GM19455 (cell line): Measurements from ENCODE around the gene DNM3.

ENCODE experiments used
- ATAC-seq: cut with Tn5 transposase; IDR thresholded peaks from one replicate; pipeline ENCODE4 v1.9.1; 2021; ENCODE audit not compliant: unreplicated experiment

The DNM3 gene

DNA sequence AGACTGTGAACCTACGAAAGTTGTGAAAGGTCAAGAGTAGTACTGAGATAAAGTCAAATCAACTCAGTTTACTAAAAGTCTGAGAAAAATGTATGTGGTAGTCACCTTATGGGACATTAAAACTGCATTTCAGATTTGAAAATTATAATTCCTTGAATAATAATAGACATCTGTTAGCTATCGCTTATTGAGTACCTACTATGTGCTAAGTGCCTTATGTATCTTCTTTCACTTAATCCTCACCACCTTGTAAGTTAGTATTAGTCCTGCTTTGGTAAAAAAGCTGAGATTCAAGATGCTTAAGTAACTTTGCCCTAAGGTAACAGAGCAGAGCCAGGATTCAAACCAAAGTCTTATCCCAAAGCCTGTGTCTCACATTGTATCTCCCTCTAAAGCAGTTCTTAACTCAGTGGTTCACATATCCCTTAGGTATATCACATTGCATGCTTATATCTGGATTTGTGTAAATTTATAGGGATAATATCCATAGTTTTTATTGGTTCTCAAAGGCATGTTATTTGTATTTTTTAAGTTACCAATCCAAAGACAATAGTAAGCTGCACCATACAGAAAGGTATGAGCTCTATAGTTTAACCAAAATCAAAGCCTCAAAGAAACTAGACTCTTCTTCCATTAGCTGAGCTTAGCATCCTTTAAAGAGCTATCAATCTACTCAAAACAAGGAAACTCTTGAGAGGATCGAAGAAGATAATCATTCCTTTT lies 601.7 kb downstream of the DNM3 start:
- ATAC-seq, result no peak

DNA sequence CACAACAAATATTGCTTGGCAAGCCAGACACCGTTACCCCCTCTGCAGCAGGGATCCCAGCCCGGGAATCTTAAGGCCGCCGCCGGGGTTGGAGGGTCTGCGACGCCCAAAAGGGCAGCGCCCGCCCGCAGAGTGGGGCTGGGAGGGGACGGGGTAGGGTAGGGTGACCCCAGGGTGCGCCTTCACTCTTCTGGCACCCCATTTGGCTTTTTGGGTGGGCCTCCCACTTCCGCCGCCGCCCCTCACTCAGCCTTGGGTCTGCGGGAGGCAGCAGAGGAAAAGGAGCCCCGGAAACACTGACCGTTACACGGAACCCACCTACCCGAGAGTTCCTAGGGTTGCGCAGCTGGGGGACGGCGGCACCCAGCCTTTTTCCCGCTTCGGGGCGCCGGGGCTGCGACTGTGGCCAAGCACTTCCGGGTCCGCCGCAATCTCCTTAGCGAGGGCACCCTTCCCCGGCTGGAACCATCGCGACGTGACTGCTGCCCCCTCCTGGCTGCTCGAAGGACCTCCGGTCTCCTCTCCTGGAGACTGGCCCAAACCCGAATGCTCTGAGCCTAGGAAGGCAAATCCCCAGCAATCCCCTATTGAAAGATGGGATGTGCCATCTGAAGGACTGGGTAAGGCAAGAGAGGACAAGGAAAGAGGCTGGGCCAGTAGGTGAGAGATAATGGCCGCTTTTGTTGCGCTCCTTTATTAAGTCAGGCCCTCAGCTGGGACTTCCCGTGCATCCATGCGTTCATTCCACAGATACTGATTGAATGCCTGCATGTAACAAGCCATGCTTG lies 602.6 kb downstream of the DNM3 start, which contains the start of gene PIGC:
PIGC (minus strand) TSS at position 404 of the 788 bp plus-strand sequence. CDS start 1,447 bp downstream, outside the sequence.
- peak; percentile 99 for ATAC-seq

DNA sequence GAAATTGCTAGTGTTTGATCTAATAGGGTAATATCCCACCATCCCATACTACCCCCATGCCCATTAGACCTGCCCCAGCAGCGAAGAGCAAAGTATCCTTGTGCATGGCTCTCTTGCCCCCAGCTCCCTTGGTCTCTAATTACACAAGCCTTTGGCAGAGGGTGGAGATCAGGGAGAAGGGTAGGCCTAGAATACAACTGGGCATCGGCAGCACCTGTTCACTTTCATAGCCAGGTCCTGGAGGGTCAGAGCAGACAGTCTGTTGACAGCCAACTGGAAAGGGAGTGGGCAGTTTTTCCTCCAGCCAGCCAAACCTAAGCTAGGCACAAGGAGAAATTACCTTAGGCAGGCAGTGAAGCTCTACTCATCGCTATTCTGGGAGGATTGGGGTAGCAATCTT lies 605.2 kb downstream of the DNM3 start:
- no peak for ATAC-seq

GRCh38 chr1:172447641-172448040 lies 606.3 kb downstream of the DNM3 start:
- no peak for ATAC-seq

DNA sequence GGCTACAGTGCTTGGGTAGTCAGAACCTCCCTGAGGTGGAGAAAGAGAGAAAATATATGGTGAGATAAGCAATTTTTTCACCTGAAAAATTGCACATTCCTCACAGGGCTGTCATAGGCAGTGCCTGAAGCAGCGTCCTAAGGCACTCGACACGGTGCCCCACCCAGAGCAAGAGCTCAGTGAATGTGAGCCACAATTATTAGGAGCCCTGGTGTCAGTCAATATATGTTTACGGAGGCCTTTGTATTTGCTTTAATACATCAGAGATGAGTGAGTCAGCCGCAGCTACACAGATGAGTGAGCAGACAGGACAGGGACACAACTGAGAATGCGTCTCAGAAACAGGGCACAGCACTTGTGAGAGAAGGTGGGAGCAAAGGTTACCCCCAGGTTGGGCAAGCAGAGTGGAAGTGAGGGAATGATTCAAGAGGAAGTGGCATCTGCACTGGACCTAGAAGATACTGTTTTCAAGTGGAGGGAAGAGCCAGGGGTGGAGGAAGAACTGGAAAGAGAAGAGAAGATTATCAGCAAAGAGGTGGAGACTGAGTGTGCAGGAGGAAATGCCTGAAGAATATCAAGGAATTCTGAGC lies 607.8 kb downstream of the DNM3 start:
- ATAC-seq, result no peak

DNA sequence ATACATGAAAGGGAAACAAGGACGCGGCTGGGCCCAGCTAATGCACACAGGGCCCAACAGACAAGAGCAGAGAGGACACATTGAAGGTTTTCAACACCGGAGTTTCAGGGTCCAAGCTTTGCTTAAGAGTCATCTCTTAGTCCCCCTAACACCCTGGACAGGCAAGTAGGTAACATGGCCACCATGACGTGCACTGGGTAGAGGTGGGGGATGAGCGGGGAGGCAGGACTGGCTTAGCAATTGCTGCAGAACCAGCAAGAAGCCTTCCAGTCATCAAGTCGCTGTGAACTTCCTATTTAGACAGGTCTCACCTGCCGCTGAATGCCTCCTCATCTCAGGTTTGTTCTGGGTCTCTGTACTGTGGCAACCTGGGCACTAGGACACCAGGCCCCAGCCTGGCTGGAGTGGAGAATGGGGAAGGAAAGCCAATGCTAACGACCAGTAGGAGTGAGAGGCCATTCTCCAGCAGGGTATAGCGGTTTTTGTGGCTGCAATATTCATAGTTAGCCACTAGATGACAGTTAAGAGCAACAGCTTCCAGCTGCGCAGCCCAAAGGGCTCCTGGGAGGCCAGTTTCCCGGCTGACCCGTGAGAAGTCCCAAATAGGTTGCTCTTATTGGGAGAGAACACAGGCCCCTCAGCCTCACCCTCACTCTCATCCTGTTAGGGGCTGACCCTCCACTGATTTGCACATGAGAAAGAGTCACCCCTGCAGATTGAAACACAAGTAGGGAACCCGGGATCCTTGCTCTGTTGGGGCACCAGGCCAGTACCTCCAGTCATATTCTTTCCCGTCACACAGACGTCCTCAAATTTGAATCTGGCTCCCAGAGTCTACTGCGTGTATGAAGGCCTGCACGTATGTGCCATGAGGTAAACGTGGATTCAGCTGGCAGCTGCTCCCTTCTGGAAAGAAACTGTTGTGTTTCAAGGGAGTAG lies 608.6 kb downstream of the DNM3 start:
- peak; percentile 88 for ATAC-seq

GRCh38 chr1:172450524-172450885 lies 609.2 kb downstream of the DNM3 start:
- ATAC-seq, result no peak

DNA sequence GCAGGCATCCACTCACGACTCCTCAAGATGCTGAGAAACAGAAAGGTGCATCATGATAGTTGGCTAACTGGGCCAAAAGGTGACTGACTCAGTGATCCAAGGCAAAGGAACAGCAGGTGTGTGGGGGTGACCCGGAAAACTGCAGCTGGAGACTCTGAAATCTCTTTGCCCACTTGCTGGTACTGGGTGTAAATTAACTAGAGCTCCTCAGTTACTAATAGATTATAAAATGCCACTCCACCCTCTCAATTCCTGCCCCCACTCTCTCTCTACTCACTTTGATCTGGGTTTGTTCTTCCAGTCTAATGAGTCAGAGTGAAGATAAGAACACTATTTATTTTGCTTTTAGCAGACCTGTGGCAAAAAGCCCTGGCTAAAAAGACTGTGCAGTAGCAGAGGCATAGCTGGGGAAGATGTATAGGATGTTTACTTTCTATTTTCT lies 609.7 kb downstream of the DNM3 start:
- no peak for ATAC-seq

DNA sequence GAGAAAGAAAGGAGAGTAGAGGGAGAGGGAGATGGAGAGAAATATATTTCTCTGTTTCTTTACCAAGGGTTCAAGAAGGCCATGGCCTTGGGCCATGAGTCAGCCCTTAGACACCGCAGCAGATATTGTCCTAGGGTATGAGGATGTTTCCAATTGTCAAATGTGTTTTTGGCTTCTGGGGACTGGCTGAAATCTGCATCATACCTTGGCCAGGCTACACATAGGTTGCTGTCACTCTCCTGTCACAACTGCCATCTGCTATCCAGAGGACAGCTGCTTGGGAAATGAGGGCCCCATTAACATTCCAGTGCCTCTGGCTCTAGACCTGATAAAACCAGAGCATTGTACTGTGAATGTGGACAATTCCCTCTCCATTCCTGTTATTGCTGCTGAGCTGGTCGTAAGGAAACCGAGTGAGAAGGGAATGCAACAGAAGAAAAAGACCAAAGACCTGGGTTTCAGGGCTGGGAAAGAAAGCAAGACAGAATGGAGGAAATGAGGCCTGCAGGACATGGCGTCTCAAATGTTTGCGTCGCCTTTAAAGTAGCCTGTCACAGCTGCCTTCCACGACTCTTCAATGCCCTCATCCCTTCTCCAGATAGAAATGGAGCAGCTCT lies 611.3 kb downstream of the DNM3 start:
- no peak for ATAC-seq

- no peak for ATAC-seq
Measured at GRCh38 chr1:172453153-172453545, 611.9 kb downstream of the DNM3 start.

DNA sequence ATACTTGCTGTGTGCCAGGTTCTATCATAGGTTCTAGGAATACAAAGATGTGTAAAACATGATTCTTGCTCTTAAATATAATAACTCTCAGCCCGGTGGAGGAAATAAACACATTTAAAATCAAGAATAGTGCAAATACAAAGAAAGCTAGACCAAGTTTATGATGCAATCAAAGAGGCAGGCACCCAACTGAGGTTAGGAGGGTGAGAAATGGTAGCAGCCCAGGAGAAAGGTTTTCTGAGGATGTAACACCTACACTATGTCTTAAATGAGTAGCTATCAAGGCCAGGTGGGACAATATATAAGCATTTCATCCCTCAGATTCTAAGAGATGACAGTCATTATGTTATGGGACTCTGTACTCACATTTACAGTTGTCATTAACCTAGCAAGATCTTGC lies 612.3 kb downstream of the DNM3 start:
- ATAC-seq, result no peak

DNA sequence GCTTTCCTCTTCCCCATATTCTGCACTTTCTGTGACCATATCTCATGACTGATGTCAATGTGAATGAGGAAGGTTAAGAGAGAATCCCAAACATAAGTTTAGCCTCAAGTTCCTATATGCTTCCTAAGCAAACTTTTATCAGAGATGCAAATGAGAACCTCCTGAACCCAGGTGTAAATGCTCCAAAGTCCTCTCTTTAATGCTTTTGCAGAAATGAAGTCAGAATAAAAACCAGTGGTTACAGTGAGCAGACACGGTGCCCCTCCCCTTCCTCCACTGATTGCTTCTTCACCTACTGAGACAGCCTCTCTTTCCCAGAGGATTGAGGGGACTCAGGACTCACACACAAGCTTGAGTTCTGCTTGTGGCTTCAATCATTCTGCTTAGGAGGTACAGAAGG lies 614.2 kb downstream of the DNM3 start:
- ATAC-seq, result no peak

GRCh38 chr1:172456344-172456769 lies 615.1 kb downstream of the DNM3 start:
- no peak for ATAC-seq

- no peak for ATAC-seq
Measured at GRCh38 chr1:172457479-172458130, 616.3 kb downstream of the DNM3 start.

- no peak for ATAC-seq
Measured at GRCh38 chr1:172460177-172460576, 618.9 kb downstream of the DNM3 start.

DNA sequence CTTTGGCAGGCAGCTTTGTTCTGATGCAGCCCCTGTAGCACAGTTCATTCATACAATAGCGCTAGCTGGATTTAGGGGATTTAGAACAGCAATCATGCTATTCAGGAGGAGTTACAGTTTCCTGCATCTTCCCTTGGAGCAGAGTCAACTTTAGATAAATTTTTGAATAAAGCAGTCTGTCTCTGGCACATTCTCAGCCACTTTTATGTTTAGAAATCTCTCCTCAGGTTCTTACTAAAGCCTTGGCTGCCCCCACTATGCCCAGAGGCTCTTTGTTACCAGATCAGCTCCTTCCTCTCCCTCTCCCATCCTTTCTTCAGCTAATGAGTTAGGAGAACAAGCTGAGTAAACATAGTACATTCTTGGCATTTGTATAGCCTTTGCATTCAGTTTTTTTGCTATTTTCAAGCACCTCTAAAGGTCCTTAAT lies 619.6 kb downstream of the DNM3 start:
- no peak for ATAC-seq
